SK-N-SH (cell line): ENCODE measurements around the gene R3HDM4. TPM values are rescaled to one million over a fixed set of nuclear protein-coding genes. Genes with fewer than 3 reads are reported as not detected.
A peak's percentile ranks its signal among the peaks of the same experiment; 100 is the strongest.

Source experiments
- CTCF ChIA-PET: fragments of 300-600, 350-600 bp; formaldehyde crosslinking; extraction: SDS; loops from one replicate; lab custom pipeline; 2021; lab: Yijun Ruan, JAX
- POLR2A ChIA-PET: fragments of 350-600 bp; sonication (Branson Sonifier 250); formaldehyde crosslinking; extraction: SDS; loops from one replicate; lab custom pipeline; 2020; ENCODE audit warnings: antibody characterized with exemption, inconsistent platforms; lab: Yijun Ruan, JAX
- DNase-seq: peaks from one replicate; pipeline ENCODE4 v3.0.0; 2012
- H2AFZ ChIP-seq: fragments of 200-600 bp; sonication (generic); 2 replicates; pipeline ENCODE4 v1.8.1; 2016; ENCODE audit warnings: antibody characterized with exemption, mild to moderate bottlenecking, low read depth
- H3F3A ChIP-seq: fragments of 200-600 bp; sonication (generic); replicated peaks from 2 replicates; pipeline ENCODE3; 2016; ENCODE audit warnings: antibody characterized with exemption, mild to moderate bottlenecking; ENCODE audit not compliant: insufficient read depth
- H3K27ac ChIP-seq, 2 experiments: fragments of 200-500 bp in 1 of 2; fragments of 200-600 bp in 1 of 2; sonication (Bioruptor generic) in 1 of 2; sonication (generic), shearing (Covaris generic) in 1 of 2; 2 replicates each; pipeline versions ENCODE4 v1.5.1 to v1.6.1; 2014 to 2016; ENCODE audit warnings: low read depth in 2 of 2, inconsistent platforms in 1 of 2, low read length in 1 of 2, mild to moderate bottlenecking in 1 of 2, mixed read lengths in 1 of 2
- H3K27me3 ChIP-seq: fragments of 200-600 bp; sonication (generic), shearing (Covaris generic); 2 replicates; pipeline ENCODE4 v1.6.1; 2016; ENCODE audit warnings: mixed run types; ENCODE audit not compliant: insufficient read depth
- H3K36me3 ChIP-seq, 2 experiments: fragments of 200-500 bp in 1 of 2; fragments of 200-600 bp in 1 of 2; sonication (Bioruptor generic) in 1 of 2; sonication (generic) in 1 of 2; replicated peaks in 1 of 2; 2 replicates each; pipeline versions ENCODE3 to v1.5.1; 2014 to 2016; ENCODE audit warnings: low read length in 1 of 2, mild to moderate bottlenecking in 1 of 2; ENCODE audit not compliant: insufficient read depth in 2 of 2, control insufficient read depth in 1 of 2
- H3K4me1 ChIP-seq, 2 experiments: fragments of 200-500 bp in 1 of 2; fragments of 200-600 bp in 1 of 2; sonication (Bioruptor generic) in 1 of 2; sonication (generic), shearing (Covaris generic) in 1 of 2; 2 replicates each; pipeline versions ENCODE4 v1.5.1 to v1.6.1; 2014 to 2016; ENCODE audit warnings: low read depth in 1 of 2, low read length in 1 of 2, mixed run types in 1 of 2; ENCODE audit not compliant: insufficient read depth in 2 of 2, control insufficient read depth in 1 of 2
- H3K4me2 ChIP-seq: fragments of 200-600 bp; sonication (generic), shearing (Covaris generic); 2 replicates; pipeline ENCODE4 v1.6.1; 2017; ENCODE audit warnings: mixed run types
- H3K4me3 ChIP-seq, 2 experiments: fragments of 200-500 bp in 1 of 2; fragments of 200-600 bp in 1 of 2; sonication (Bioruptor generic) in 1 of 2; sonication (generic), shearing (Covaris generic) in 1 of 2; 2 replicates each; pipeline versions ENCODE4 v1.5.1 to v1.8.1; 2014 to 2016; ENCODE audit warnings: low read depth in 2 of 2, inconsistent platforms in 1 of 2, low read length in 1 of 2, mild to moderate bottlenecking in 1 of 2, mixed read lengths in 1 of 2, moderate library complexity in 1 of 2
- H3K79me2 ChIP-seq: fragments of 200-600 bp; sonication (generic); 2 replicates; pipeline ENCODE4 v1.8.1; 2017; ENCODE audit warnings: mild to moderate bottlenecking; ENCODE audit not compliant: insufficient read depth
- H3K9ac ChIP-seq: fragments of 200-600 bp; sonication (generic); 2 replicates; pipeline ENCODE4 v1.6.1; 2017; ENCODE audit warnings: mixed run types
- H3K9me2 ChIP-seq: fragments of 200-600 bp; sonication (generic); 2 replicates; pipeline ENCODE4 v1.6.1; 2017; ENCODE audit warnings: mixed run types
- H3K9me3 ChIP-seq: fragments of 200-600 bp; sonication (generic); 2 replicates; pipeline ENCODE4 v1.6.1; 2017; ENCODE audit warnings: mixed run types, mild to moderate bottlenecking, moderate library complexity
- H4K20me1 ChIP-seq: fragments of 200-600 bp; sonication (generic); 2 replicates; pipeline ENCODE4 v1.6.1; 2017; ENCODE audit warnings: mild to moderate bottlenecking, mixed run types; ENCODE audit not compliant: insufficient read depth
- ELF1 ChIP-seq: IDR thresholded peaks from 2 replicates; pipeline ENCODE4 v1.4.0; 2012
- EP300 ChIP-seq, 2 experiments: IDR thresholded peaks; 2 replicates each; pipeline versions ENCODE4 v1.4.0 to v1.6.1; 2012; ENCODE audit warnings: borderline replicate concordance in 1 of 2, low read depth in 1 of 2, low read length in 1 of 2
- GATA2 ChIP-seq: sonication (generic); formaldehyde crosslinking; IDR thresholded peaks from 2 replicates; pipeline ENCODE4 v1.5.0; 2020; ENCODE audit warnings: mild to moderate bottlenecking, missing genetic modification reagents
- NFIC ChIP-seq: IDR thresholded peaks from 2 replicates; pipeline ENCODE4 v1.4.0; 2012; ENCODE audit warnings: borderline replicate concordance
- POLR2AphosphoS5 ChIP-seq: IDR thresholded peaks from 2 replicates; pipeline ENCODE4 v1.6.1; 2012; ENCODE audit warnings: low read depth, low read length
- RCOR1 ChIP-seq: fragments of 150-350 bp; IDR thresholded peaks from 2 replicates; pipeline ENCODE4 v1.6.1; 2017; ENCODE audit warnings: antibody characterized with exemption, low read length
- YY1 ChIP-seq: IDR thresholded peaks from 2 replicates; pipeline ENCODE4 v1.4.0; 2012; ENCODE audit warnings: low read depth, mild to moderate bottlenecking
- WGBS: methylation state at CpG from one replicate; pipeline ENCODE4 v1.1.6; 2017; ENCODE audit warnings: low lambda C conversion rate; 5-methylcytosine and 5-hydroxymethylcytosine counted together
- polyA plus RNA-seq, 3 experiments: library from polyadenylated mRNA; depleted of rRNA; stranded (reverse); fragments of >200 nt; gene quantifications; 2 replicates each; pipeline ENCODE4 v1.2.3, GENCODE V29; 2012
- TF ChIP-seq, protein P1 (sequence below): fragments of 150-350 bp; IDR thresholded peaks from 2 replicates; pipeline ENCODE4 v1.6.1; 2016; ENCODE audit warnings: mild to moderate bottlenecking, low read depth, low read length
- TF ChIP-seq, protein P2 (sequence below): IDR thresholded peaks from 2 replicates; pipeline ENCODE4 v1.4.0; 2012; ENCODE audit warnings: low read depth
- TF ChIP-seq, protein P3 (sequence below): fragments of 150-350 bp; IDR thresholded peaks from 2 replicates; pipeline ENCODE4 v1.6.1; 2017; ENCODE audit warnings: antibody characterized with exemption, low read length, low read depth, borderline replicate concordance
- TF ChIP-seq, protein P4 (sequence below): fragments of 200-600 bp; sonication (generic); IDR thresholded peaks from 2 replicates; pipeline ENCODE4 v1.6.1; 2017; ENCODE audit warnings: antibody characterized with exemption, mild to moderate bottlenecking, moderate library complexity

The R3HDM4 gene
- polyA plus RNA-seq, 1 of the 3 experiments (the other 2 are of a cell fraction): 39.2 TPM

DNA sequence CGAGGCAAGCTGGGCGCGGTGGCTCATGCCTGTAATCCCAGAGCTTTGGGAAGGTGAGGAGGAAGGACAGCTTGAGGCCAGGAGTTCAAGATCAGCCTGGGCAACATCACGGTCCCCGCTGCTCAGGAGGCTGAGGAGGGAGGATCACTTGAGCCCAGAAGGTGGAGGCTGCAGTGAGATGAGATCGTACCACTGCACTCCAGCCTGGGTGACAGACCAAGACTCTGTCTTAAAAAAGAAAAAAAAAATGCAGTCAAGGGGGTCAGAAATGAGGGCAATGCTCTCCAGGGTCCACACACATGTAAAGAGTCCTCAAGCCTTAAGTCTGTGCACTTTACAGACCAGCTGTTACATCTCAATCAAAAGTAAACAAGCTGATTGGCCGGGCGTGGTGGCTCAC lies 8.5 kb downstream of the R3HDM4 start:
- Histone ChIP-seq H3K27me3 (no peaks in the 10 kb centered on the region), H3K9me3 (no peaks in the 10 kb centered on the region), H3K4me2 (no peak overlapping the region)
- 97% methylated on average over 8 of the region's 8 CpGs for WGBS
- TF ChIP-seq RCOR1: no peak
- TF ChIP-seq, protein P1, sequence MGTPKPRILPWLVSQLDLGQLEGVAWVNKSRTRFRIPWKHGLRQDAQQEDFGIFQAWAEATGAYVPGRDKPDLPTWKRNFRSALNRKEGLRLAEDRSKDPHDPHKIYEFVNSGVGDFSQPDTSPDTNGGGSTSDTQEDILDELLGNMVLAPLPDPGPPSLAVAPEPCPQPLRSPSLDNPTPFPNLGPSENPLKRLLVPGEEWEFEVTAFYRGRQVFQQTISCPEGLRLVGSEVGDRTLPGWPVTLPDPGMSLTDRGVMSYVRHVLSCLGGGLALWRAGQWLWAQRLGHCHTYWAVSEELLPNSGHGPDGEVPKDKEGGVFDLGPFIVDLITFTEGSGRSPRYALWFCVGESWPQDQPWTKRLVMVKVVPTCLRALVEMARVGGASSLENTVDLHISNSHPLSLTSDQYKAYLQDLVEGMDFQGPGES: no peak
- no peak for TF ChIP-seq GATA2 (CRISPR knock-in tag)
- TF ChIP-seq, protein P2, sequence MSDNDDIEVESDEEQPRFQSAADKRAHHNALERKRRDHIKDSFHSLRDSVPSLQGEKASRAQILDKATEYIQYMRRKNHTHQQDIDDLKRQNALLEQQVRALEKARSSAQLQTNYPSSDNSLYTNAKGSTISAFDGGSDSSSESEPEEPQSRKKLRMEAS: no peak
- no peak for TF ChIP-seq POLR2AphosphoS5
- no peak for TF ChIP-seq YY1
- TF ChIP-seq, protein P3, sequence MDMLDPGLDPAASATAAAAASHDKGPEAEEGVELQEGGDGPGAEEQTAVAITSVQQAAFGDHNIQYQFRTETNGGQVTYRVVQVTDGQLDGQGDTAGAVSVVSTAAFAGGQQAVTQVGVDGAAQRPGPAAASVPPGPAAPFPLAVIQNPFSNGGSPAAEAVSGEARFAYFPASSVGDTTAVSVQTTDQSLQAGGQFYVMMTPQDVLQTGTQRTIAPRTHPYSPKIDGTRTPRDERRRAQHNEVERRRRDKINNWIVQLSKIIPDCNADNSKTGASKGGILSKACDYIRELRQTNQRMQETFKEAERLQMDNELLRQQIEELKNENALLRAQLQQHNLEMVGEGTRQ: no peak
- no peak for TF ChIP-seq NFIC
- TF ChIP-seq EP300 (IDR thresholded peaks at IDR 0.05; ENCODE audit: borderline replicate concordance in 1 of 2, low read depth in 1 of 2, low read length in 1 of 2): no peak
- TF ChIP-seq, protein P4, sequence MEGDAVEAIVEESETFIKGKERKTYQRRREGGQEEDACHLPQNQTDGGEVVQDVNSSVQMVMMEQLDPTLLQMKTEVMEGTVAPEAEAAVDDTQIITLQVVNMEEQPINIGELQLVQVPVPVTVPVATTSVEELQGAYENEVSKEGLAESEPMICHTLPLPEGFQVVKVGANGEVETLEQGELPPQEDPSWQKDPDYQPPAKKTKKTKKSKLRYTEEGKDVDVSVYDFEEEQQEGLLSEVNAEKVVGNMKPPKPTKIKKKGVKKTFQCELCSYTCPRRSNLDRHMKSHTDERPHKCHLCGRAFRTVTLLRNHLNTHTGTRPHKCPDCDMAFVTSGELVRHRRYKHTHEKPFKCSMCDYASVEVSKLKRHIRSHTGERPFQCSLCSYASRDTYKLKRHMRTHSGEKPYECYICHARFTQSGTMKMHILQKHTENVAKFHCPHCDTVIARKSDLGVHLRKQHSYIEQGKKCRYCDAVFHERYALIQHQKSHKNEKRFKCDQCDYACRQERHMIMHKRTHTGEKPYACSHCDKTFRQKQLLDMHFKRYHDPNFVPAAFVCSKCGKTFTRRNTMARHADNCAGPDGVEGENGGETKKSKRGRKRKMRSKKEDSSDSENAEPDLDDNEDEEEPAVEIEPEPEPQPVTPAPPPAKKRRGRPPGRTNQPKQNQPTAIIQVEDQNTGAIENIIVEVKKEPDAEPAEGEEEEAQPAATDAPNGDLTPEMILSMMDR: no peak
- TF ChIP-seq, all 33 proteins: peak for 0
- Histone ChIP-seq H3K4me3 (no peak overlapping the region), H3K79me2 (peaks cover 69% of the 10 kb centered on the region), H3K9me2 (no peaks in the 10 kb centered on the region), H4K20me1 (peaks cover 55% of the 10 kb centered on the region), H3K27ac (no peak overlapping the region), H3F3A (peaks cover 4% of the 10 kb centered on the region), H3K4me1 (no peaks in the 10 kb centered on the region; a peak in 1 of 4 replicates), H3K9ac (no peak overlapping the region), H3K36me3 (peaks cover 0 to 8% of the 10 kb centered on the region in 2 experiments), H2AFZ (no peak overlapping the region)
- POLR2A ChIA-PET: interaction anchor here (0.7 kb wide), 1 partner anchor 599 kb away, joined by 3 read pairs; no protein-coding TSS in a partner anchor
- no peak for DNase-seq
- CTCF ChIA-PET: interaction anchor here (1.5 kb wide), 1 partner anchor 9 kb away, joined by 3 read pairs; no protein-coding TSS in a partner anchor

DNA sequence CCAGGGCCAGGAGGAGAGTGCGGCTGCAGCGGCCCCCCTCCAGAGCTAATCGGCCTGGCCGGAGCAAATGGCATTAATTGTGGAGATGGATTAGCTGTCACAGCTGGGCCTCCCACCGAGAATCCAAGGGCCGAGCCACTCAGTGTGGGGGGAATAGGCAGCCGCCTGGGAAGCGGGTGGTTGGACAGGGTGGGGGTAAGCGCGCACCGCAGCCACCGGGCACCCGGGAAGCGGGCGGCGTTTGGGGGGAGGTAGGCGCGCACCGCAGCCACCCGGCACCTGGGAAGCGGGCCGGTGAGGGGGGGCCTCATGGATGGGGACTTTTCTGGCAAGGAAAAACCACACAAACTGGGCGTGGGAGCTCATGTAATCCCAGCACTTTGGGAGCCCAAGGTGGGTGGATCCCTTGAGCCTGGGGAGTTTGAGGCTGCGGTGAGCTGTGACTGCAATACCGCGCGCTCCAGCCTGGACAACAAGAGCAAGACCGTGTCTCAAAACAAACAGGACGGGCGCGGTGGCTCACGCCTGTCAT lies 9.7 kb downstream of the R3HDM4 start:
- Histone ChIP-seq H3K27ac (no peak overlapping the region), H3K4me3 (no peak overlapping the region), H3K4me2 (no peak overlapping the region), H3K79me2 (peaks cover 60% of the 10 kb centered on the region), H3K9ac (no peak overlapping the region), H3K36me3 (peaks cover 0 to 11% of the 10 kb centered on the region in 2 experiments), H3K9me2 (no peaks in the 10 kb centered on the region), H3K27me3 (no peaks in the 10 kb centered on the region), H3F3A (peaks cover 4% of the 10 kb centered on the region), H4K20me1 (peaks cover 45% of the 10 kb centered on the region), H3K9me3 (no peaks in the 10 kb centered on the region), H2AFZ (no peak overlapping the region), H3K4me1 (no peaks in the 10 kb centered on the region; a peak in 1 of 4 replicates)
- POLR2A ChIA-PET: no interaction called here
- 80% methylated on average over 17 of the region's 32 CpGs for WGBS
- TF ChIP-seq ELF1: no peak
- TF ChIP-seq, protein P1: no peak
- peak; percentile 62 for DNase-seq
- CTCF ChIA-PET: interaction anchor here (1.5 to 1.7 kb wide), 2 partner anchors 11 to 19 kb away, joined by 3 to 5 read pairs; no protein-coding TSS in a partner anchor
